ENCODE results near the gene INCA1.

DNA sequence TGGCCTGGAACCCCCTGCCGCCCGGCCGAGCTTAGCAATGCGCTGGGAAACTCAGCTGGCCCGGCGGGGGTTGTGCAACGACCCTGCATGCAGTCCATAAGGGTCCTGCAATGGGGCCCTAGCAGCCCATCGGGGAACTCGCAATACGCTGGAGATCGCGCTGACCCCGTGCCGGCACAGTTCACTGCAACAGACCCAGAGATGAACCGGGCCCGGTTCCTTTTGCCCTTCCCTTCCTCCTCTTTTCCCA lies 57.9 kb downstream of the INCA1 start:
- TF ChIP-seq EZH2 (IDR thresholded peaks at IDR 0.05) = no peak
- no peak for TF ChIP-seq POLR2AphosphoS5 (IDR thresholded peaks at IDR 0.05; ENCODE audit: borderline replicate concordance, low read depth, low read length)
- TF ChIP-seq FOXP2 (optimal IDR thresholded peaks at IDR 0.05; ENCODE audit: control extremely low read depth, extremely low read length, insufficient read depth) = no peak

All from SK-N-MC (cell line).